Stimulated activated CD4-positive, alpha-beta T cell treated with anti-CD3 and anti-CD28 coated beads, Interleukin-12 subunit alpha, Interleukin-12 subunit beta, amount 100 ng/mL, for 24 hours (primary cell): ENCODE results near the gene SIN3B.

Source experiments
- DNase-seq, 2 experiments: peaks; one replicate each; pipeline ENCODE4 v3.0.0-alpha.2; 2020; ENCODE audit warnings: low read depth in 2 of 2

SIN3B gene

GRCh38 chr19:16889366-16889882 is 60.2 kb downstream of the SIN3B start:
- no peak for DNase-seq

DNA sequence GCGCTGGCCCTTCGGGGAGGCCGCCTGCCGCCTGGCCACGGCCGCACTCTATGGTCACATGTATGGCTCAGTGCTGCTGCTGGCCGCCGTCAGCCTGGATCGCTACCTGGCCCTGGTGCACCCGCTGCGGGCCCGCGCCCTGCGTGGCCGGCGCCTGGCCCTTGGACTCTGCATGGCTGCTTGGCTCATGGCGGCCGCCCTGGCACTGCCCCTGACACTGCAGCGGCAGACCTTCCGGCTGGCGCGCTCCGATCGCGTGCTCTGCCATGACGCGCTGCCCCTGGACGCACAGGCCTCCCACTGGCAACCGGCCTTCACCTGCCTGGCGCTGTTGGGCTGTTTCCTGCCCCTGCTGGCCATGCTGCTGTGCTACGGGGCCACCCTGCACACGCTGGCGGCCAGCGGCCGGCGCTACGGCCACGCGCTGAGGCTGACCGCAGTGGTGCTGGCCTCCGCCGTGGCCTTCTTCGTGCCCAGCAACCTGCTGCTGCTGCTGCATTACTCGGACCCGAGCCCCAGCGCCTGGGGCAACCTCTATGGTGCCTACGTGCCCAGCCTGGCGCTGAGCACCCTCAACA is 60.8 kb downstream of the SIN3B start:
- DNase-seq: no peak

GRCh38 chr19:16890461-16891184 is 61.4 kb downstream of the SIN3B start:
- no peak for DNase-seq

GRCh38 chr19:16891696-16892382 is 62.6 kb downstream of the SIN3B start:
- DNase-seq: no peak

DNA sequence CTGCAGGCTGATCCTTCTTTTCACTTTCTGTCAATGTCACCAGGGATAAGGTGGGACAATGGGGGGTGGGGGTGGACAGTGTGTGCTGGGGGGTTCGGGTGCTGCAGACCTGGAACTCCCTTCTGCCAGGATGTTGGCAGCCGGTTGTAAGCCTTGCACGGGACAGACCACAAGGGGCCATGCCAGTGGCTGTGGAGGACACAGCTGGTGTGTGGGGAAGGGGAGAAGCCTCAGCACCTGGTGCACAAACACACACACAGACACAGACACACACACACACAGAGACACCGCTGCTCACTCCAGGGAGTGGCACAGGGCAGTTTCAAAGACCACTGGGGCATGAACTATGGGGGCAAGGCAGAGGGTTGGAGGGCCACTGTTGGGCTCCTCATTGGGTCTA is 63.2 kb downstream of the SIN3B start:
- DNase-seq: no peak

DNA sequence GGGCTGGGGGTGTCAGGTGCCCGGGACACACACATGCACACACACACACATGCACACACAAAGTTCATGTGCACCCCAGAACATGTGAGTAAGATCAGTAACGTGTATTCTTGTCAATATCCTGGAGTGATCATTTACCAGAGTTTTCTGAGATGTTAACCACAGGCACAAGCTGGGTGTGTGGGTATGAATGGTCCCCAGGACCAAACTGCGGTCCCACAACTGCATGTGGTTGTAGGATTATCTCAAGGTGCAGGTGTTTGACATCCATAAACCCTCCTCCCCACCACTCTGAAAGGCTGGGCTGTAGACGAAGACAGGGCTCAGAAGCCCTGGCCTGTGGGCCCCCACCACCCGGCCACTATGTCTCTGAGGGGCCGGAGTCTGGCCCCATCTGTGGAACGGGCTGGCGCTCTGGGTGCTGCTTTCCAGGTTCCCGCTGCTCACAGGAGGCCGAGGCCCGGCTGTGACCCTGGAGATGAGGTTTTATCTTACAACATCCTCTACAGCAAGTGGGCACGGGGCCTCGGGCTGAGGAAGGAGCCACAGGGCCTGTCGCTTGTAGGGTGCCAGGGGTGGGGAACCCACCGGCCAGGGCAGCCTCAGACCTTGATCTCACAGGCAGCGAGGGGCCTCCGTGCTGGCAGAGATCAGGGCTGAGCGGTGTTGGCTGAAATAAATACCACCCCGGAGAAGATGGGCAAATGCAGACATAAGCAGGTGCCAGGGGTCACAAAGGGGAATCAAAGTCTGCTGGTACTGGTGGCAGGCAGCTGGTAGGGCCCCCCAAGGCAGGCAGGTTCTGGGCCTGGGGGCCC is 63.9 kb downstream of the SIN3B start:
- DNase-seq: no peak

- DNase-seq: no peak
Observed at GRCh38 chr19:16893686-16893989, 64.4 kb downstream of the SIN3B start.

GRCh38 chr19:16894080-16894479 is 64.9 kb downstream of the SIN3B start:
- no peak for DNase-seq

GRCh38 chr19:16895467-16896145 is 66.4 kb downstream of the SIN3B start:
- no peak for DNase-seq

DNA sequence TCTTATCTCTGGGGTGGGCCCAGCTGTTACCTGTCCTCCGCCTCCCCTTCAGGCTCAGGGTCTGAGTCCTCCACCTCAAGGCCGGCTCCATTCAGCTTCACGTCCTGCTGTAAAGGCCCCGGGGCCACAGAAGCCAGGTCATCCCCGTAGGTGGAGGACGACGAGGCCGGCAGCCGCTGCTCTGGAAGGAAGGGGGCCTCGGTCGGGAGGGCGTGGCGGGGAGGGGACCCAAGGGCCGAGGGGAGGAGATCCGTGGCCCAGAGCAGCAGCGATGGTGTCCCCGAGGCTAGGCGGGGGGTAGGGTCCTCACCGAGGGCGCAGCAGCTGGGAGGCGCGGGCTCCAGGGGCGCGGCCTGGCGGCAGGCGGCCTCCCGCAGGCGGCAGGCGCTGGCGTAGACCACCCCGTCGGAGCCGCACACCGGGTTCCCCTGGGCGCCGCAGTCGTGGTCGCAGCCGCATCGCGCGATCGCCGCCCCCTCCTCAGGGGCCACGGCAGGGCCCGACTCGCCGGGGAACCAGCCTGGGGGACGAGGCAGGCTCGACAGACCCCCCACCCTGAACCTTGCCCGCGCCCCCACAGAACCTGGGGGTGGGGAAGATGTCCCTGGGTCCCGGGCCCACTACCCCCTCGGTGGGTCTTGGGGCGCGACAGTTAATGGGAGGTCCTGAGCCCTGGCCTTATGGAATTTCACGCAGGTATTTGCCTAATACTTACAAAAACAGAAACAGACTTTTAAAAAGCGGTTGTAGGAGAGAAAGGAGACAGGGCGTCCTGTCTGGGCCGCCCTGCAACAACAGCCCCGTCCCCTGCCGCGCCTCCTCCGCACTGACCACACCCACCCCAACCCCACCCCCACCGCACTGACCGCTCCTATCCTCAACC is 67.2 kb downstream of the SIN3B start:
- DNase-seq: no peak

- peak; percentile 37 to 63 for DNase-seq
Observed at GRCh38 chr19:16897029-16897855, 68.0 kb downstream of the SIN3B start.

GRCh38 chr19:16897856-16898161 is 68.6 kb downstream of the SIN3B start:
- DNase-seq: no peak

DNA sequence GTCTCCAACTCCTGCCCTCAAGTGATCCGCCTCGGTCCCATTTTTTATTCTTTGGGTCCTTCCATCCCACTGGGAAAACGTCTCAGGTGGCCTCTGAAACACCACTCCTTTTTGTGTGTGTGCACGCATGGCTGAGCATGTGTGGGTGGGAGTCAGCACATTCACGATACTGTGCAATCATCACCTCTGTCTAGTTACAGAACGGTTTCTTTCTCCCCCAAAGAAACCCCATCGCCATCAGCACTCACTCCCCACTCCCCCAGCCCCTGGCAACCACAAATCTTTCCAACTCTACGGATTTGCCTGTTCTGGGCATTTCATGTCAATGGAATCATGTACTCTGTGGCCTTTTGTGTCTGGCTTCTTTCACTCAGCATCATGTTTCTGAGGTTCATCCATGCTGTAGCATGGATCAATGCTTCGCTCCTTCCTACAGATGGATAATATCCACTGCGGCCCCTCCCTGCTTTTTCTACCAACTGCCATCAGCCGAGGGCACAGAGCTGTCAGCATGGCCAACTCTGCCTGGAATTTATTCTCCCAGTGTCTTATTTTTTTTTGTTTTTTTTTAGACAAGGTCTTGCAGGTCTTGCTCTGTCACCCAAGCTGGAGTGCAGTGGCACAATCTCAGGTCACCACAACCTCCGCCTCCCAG is 69.3 kb downstream of the SIN3B start:
- no peak for DNase-seq

DNA sequence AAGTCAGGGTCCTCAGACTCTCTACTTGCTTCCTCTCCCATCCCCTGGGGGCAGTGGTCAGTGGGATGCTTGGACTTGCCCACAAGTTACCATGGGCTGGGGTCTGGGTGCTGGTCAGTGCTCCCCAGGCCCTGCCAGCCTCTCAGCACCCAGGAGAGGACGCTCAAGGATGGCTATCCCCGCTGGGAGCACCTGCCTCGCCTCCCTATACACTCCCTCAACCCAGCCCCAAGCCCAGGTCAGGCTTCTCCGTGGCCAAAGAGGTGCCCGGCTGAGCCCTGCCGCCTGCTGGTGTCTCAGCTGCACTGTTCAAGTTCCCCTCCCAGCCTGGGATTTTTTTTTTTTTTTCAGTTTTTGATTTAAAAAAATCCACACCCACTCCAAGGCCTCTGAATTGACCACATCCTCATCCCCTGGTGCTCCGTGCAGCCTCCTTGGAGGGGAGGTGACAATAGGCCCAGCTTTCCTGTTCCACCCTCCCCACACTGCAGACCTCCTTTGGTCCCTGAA is 70.4 kb downstream of the SIN3B start:
- DNase-seq: no peak

GRCh38 chr19:16901491-16902175 is 72.4 kb downstream of the SIN3B start:
- DNase-seq: no peak

DNA sequence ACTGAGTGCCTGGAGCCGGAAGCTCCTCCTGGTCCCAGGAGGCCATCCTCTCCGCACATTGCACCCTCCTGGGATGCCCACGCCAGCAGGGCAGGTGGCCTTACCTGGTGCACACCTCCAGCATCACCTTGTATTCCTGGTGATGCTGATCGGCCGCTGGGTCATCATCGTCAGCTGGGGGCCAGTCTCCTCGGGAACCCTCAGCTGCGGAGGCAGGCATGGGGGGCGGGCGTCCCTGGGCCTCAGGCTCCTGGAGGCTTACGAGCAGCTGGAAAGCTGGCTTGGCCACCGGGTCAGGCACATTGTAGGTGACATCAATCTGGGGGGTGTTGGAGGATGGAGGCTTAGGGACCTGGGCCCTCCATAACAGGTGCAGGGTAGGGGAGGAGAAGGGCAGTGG is 73.3 kb downstream of the SIN3B start:
- DNase-seq: no peak

DNA sequence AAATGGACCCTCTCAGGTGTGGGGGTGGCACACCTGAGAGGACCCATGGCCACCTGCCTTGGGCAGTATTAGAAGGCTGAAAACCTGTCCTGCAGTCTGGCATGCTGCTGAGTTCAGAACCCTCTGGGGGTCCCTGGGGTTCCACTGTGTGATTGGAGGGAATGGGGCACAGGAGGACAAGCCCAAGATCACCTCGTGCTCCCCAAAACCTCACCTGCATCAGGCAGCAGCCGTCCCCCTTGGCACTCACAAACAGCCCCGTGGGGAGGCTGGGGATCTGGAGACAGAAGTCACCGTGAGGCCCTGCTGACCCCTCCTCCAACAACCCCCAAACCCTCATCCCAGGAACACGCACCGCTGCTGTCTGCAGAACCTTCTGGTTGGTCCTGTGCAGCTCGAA is 74.1 kb downstream of the SIN3B start:
- no peak for DNase-seq

DNA sequence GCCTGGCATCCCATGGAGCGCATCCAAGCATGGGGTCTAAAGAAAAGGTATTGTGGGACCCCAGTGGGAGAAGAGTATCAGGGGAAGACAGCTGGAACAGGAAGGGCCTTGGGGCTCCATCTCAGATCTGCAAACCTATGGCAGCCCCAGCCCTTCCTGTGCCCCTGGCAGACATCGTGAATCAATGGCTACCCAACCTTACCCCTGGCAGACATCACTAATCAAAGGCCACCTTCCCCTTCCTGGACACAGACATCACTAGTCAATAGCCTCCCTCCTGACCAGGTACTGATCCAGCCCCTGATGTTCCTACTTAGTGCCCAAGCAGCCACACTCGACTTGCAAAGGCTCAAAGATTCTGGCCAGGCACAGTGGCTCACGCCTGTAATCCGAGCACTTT is 75.4 kb downstream of the SIN3B start:
- no peak for DNase-seq

- DNase-seq: no peak
Observed at GRCh38 chr19:16908759-16909158, 79.6 kb downstream of the SIN3B start.
